HG03439 (cell line): Measurements from ENCODE around the gene CDKN2C.
"Not testable (repeated sequence)": the region's sequence is repeated elsewhere in the genome, so short reads cannot be mapped to it uniquely, and the experiment has no call there.

Experiments
- ATAC-seq: cut with Tn5 transposase; IDR thresholded peaks from one replicate; pipeline ENCODE4 v1.9.1; 2021; ENCODE audit warnings: mild to moderate bottlenecking, moderate library complexity; ENCODE audit not compliant: unreplicated experiment

CDKN2C gene

DNA sequence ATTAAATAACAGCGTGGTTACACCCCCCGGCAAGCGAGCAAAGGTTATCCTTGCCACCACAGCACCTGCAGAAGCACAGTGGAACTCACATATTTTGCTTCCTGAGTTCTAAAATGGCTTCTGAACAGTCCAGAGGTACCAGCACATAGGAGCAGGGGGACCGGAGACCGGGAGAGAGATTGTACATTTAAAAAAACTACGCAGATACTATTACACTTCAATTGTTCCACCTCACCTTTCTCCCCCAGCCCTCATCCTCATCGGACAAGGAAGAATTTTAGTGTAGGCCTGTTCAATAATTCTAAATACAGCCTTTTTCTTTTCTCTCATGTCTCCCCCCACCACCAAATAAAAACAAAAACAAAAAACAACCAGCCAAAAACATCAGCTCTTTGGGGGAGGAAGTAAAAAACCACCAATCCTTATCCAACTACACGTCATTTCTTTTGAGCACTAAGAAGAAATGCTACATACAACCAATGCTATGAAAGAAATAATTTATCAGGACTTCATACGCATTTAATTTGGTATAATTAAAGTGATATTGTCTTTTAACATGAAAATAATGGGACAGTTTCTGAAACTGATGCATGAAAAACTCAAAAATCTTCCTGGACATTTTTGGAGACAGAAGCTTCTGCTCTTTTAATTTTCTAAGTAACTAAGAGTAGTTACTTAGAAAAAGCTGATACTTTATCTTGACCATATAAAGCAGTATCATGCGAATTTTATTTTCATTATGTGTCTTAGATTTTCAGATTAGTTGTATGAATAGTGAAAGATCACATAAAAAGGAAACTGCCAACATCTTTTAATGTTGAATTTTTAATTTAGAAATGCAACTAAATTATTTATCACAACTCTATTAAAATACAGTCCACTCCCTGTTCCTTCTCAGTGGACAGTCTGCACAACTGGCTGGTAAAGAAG lies 9.1 kb downstream of the CDKN2C start:
- no peak for ATAC-seq

DNA sequence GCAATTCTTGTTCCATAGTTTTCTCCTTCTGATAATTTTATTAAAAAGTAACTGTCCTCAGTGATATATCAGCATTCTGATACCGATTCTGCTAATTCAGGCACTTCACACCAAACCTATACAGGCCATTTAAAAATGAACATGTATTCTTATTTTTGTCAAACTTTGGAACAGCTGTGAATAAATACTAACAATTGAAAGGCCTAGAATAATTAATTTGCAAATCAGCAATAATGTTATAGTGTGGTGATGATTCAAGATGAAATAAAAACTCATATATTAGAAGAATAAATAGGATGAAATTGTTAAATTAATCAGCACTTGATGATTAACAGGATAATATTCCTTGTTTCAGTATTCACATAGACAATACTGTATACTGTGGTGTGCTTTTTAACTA lies 9.9 kb downstream of the CDKN2C start:
- ATAC-seq: no peak

DNA sequence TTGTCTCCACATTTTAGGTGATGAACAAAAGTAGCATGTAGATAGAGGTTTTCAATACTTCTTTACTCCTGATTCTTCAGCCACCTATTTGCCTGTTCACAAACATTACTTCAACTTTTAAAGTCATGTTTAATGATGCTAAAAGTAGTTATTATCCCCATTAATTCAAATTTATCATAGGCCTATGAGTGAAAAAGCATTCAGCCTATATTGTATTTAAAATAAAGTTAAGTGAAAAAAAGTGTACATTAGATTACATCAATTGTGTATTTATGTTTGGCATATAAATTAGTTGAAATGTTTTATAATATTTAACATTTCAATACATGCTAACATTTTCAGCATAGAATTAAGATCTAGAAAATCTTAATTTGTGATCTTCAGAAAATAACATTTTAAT lies 10.5 kb downstream of the CDKN2C start:
- ATAC-seq: no peak

DNA sequence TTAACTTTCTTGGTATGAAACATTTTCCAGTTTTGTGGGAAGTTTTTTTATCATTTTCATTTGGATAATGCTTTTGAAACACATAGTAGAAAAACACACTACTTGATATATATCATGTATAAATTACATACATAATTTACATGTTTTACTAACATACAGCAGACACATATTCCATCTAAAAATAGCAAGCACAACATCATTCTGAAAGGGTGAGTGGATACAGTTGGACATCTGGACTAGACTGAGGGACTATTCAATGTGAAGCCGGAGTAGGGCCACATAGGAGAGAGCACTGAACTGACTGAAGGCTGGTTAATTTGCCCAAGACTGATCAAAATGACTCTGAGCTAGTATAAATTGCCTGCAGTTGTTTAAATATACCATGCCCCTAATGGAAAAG lies 11.7 kb downstream of the CDKN2C start:
- no peak for ATAC-seq

DNA sequence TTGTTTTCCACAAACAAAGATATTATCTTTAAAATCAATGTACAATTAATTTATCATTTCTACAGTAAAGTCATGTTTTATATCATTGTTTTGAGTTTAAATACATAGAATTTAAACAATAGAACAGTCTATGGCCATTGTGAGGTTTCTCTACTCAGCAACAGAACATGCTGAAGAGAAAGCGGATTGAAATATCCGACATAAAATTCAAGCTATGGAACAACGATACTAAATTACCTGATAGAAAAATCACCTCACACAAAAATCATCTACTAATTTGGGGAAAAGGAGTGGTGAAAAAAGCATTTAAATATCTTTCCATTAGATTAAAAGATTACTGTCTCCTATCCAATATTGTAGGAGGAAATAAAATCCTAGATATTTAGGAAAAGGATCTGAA lies 12.6 kb downstream of the CDKN2C start:
- no peak for ATAC-seq

DNA sequence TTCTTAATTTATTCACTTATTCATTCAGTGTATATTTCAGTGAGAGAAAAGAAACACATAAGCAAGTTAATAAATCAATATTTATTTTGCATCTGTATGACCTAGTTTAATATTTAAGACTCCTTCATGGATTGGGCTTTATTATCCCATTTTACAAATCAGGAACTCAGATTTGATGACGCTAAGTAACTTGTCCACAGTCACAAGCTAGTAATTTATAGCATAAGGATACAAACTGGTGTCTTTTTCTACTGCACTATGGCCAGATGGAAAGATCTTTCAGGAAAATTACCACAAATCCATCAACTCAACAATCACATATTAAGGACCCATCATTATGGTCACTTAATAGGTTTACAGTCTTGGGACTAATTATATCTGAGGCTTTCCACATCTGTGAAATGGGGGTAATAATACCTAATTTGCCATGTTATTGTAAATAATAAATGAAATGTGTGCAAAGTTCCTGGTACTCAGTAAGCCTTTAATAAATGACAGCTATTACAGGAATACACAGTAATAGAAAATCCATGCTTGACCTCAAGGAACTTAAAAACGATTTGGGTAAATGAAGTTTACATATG lies 13.3 kb downstream of the CDKN2C start:
- no peak for ATAC-seq

DNA sequence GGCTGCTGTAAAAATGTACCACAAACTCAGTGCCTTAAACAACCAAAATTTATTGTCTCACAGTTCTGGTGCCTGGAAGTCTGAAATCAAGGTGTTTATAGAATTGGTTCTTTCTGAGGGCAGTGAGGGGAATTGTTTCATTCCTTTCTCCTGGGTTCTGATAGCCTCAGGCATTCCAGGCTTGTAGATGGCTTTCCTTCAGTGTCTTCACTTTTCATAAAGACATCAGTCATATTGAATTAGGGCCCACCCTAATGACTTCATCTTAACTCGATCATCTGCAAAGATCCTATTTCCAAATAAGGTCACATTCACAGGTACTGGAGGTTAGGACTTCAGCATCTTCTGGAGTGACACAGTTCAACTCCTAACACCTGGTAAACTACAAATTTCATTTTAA lies 15.0 kb downstream of the CDKN2C start:
- no peak for ATAC-seq

DNA sequence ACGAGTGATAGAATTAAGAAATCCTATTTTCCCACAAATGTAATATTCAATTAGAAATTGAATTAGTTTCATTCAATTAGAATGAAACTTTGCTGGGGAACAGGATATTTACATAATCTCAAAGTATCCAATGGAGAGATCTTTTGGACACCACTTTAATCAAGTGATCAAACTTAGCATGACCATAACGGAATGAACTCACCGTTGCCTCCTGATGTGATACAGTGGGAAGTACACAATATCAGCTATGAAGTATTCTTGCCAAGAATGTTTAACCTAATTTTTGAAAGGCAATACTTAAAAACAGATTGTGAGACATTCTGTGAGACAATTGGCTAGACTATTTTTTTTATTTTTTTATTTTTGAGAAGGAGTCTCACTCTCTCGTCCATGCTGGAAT lies 16.6 kb downstream of the CDKN2C start:
- ATAC-seq: no peak

DNA sequence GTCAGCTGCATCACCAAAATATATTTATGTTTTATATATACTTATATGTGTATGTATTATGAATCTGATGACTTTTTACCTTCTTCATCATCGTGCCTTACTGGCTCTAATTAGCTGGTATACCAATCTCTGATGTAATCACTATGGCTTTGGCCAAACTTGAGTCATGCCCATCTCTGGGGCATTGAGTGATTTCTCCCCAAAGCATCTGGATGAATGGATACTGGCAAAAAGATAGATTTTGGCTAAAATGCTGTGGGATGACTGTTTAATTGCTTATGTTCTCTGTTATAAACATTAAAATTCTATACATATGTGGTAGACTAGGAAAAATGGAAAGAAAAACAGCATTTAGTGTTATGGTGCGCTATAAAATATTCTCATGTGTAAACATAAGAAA lies 19.6 kb downstream of the CDKN2C start:
- ATAC-seq: no peak

DNA sequence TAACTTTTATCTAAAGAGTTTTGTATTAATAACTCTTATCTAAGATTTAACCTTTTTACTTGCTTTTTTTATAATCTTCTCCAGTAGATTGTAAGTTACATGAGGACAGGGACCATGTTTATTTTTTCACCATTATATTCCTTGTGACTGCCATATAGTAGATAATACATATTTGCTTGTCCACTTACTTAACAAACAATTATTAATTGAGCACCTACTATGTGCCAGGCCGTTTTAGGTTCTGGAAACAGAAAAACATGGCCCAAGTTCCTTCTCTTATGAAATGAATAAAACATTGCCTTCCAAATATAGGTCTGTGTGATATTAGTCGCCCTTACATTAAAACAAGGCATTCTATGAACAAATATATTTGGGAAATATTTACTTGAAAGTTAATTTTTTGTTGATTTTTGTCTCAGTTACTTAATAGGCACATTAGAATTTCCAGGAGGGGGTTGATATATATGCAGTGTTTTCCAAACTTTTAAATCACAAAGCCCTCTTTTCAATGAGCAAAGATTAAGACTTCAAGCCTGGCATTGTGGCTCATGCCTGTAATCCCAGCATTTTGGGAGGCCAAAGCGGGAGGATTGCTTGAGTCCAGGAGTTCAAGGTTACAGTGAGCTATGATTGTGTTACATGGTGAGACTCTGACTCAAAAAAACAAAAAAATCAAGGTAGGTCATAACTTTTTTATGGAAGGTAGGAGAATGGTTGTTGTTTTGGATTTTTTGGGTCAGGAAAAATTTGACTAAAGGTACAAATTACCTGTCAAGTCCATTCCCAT lies 22.7 kb downstream of the CDKN2C start:
- ATAC-seq: no peak

DNA sequence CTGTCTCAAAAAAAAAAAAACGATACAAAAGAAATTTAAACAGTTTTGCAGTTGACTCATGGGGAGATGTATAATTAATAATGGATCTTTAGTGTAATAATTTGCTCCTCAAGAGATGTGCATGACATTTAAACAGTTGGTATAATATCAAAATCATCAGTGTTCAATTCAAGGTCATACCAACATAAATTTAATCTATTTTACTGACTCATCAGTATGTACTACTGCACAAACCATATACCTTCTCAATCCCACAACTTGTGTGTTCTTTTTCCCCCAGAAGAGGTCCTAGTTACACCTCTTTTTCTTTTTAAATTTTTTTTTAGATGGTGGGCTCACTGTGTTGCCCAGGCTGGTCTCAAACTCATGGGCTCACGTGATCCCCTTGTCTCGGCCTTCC lies 23.6 kb downstream of the CDKN2C start:
- no peak for ATAC-seq

DNA sequence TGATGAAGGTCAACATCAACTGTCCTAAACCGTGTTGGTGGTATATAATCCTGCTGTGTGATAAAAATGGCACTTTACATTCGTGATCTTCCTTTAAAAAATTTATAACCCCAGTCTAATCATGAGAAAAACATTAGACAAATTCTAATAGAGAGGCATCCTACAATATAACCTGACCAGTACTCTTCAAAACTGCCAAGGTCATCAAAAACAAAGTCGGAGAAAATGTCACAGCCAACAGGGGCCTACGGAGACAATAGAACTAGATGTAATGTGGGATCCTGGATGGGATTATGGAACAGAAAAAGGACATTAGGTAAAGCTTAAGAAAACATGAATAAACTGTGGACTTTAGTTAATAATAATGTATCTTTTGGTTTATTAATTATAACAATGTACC lies 25.0 kb downstream of the CDKN2C start:
- ATAC-seq: no peak

DNA sequence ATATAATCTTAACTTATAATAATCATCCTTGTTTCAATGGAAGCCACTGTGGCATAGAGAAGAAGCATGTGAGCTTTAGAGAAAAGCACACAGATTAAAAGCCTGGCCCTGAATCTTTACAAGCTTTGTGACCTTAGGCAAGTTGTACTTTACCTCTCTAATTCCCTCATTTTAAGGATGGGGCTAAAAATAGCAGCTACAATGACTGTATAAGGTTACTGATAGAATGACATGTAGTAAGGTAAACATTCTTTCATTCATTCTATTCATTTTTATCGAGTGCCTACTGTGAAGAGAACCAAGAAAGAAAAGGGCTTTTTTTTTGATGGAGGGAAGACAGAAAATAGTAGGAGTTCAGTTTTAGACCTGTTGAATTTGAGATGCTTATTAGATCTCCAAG lies 25.6 kb downstream of the CDKN2C start:
- no peak for ATAC-seq

DNA sequence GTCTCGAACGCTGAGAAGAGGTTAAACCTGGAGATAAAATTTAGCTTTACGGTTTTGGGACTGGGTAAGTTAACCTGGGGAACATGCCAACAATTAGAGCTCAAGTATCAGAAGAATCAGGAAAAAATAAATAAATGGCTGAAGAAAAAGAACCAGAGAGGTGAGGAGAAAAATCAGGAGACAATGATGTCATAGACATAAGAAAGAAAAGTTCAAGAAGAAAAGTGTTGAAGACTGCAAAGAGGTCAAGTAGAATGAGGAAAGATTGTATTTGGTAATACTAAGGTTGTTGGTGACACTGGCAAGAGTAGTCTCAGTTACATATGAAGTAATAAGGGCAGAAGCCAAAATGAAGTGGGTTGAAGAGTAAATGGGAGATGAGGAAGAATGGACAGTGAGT lies 26.0 kb downstream of the CDKN2C start:
- ATAC-seq: no peak

DNA sequence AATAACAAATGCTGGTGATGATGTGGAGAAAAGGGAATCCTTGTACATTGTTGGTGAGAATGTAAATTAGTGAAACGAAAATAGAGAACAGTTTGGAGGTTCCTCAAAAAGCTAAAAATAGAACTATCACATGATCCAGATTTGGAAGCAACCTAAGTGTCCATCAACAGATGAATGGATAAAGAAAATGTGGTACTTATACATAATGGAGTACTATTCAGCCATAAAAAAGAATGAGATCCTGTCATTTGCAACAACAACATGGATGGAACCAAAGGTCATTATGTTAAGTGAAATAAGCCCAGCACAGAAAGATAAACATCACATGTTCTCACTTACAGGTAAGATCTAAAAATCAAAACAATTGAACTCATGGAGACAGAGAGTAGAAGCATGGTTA lies 29.3 kb downstream of the CDKN2C start:
- not testable (repeated sequence) for ATAC-seq

DNA sequence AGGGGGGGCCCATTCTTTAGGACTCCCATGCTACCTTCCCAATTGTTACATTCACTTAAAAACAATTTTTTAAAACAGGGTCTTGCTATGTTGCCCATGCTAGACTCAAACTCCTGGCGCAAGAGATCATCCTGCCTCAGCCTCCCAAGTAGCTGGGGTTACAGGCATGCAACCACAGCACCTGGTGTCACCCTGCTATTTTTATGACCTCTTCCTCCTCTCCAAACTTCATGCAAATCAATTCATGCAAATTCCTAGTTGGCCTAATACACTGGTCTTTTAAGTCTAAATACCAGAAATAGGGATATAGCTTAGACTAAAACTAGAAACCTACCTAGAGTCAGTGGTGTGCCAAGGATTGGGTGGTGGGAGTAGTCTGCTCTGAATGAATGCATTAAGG lies 30.1 kb downstream of the CDKN2C start:
- ATAC-seq: no peak

DNA sequence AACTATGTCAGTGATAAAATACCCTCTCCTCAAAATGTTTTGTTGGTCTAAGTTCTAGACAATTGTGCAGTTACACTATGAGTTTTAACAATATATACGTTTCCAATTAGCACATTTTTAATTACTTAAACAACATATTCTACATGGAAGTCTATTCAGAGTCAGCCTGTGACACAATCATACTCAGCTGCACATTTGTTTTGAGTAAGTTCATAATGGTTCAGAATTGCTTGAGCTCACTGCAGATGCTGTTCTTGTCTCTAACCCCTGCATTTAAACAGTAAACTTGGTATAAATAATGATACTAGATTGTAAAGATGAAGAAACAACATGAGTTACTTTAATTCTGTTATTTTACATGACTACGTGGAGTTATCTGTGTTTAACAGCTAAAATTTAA lies 30.6 kb downstream of the CDKN2C start:
- no peak for ATAC-seq

DNA sequence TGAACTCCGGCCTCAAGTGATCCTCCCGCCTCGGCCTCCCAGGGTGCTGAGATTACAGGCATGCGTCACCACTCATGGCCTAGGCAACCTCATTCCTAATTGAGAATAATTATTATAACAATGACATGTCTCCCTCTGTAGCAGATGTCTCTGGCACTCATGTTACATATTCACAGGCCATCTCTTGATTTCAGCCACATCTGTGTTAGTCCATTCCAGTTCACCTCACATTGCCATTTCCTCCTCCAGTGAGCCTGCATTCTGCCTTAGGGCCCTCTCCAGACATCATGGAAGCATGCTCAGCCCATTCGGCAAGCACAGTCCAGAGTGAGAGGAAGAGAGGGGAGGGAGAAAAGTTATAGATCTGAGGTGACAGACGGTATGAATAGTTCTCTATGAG lies 32.5 kb downstream of the CDKN2C start:
- ATAC-seq: no peak

DNA sequence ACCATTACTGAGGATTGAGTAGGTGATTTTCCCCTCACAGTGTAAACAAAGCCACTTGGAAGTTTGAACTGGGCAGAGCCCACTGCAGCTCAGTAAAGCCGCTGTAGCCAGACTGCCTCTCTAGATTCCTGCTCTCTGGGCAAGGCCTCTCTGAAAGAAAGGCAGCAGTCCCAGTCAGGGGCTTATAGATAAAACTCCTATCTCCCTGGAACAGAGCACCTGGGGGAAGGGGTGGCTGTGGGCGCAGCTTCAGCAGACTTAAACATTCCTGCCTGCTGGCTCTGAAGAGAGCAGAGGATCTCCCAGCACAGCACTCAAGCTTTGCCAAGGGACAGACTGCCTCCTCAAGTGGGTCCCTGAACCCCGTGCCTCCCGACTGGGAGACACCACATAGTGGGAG lies 35.5 kb downstream of the CDKN2C start:
- not testable (repeated sequence) for ATAC-seq

DNA sequence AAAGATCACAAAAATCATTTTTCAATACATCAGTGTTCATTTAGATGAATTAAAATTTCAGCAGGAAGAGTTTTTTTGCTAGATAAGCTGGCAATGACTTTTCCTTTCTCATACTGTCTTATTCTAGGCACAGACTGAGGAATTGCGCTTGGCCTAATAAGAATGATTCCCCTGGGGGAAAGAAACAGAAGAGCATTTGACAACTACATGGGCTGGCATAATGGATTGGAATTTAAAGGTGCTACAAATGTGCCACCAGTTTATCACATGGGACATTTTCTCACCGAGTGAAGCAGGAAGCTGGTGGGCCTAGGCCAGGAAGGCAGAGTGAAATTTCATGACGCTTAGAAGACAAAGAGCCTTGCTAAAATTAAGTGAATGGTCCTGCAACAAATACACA lies 39.3 kb downstream of the CDKN2C start:
- ATAC-seq: no peak

DNA sequence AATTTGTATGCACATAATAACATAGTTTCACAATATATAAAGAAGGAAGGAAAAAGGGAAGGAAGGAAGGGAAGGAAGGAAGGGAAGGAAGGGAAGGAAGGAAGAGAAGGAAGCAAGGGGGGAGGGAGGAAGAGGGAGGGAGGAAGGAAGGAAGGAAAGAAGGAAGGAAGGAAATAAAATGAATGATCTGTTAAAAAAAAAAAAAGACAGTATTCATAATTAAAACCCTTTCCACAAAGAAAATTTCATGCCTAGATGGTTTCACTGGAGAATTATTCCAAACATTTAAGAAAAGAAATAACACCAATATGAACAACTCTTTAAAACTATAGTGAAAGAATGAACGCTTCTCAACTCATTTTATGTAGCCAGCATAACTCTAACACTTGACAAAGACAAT lies 44.8 kb downstream of the CDKN2C start:
- ATAC-seq: no peak

DNA sequence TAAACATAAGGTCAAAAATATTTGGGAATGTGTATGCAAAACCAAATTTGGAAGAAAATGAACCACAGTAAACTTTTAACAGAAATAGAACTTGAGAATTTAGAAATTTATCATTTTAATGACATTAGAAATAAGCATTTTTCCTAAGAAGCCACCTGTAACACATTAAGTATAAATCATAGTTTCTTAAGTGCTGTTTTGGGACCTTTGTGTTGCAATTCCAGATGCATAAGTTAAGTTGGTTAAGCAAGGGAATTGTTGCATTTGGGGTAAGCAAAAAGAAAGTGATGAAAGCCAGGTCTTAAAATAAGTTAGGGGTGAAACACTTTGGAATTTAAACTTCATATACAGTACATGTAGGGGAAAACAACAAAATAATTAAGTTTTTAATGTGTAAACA lies 49.8 kb downstream of the CDKN2C start:
- no peak for ATAC-seq
